A549 treated with RU486 at 1 μM for 4 hours (cell line): Measurements from ENCODE around the gene TUBB4A. TPM values are rescaled to one million over a fixed set of nuclear protein-coding genes. Genes with fewer than 3 reads are reported as not detected.

Source experiments
- total RNA-seq: library from RNA; stranded (reverse); fragments of 200-300 nt; extraction: Qiagen RNA extraction; gene quantifications from 5 replicates; pipeline ENCODE4 v1.2.3, GENCODE V29; 2022; ENCODE audit warnings: low read depth

The TUBB4A gene
- total RNA-seq: 4.9 to 6.8 TPM (median 6.2 TPM) in 5 replicates

GRCh38 chr19:6501740-6502648 lies at the start of gene TUBB4A:
Gene TUBB4A, minus strand, starts transcription at chr19:6502309. Its CDS starts 97 bp downstream, at chr19:6502212.

GRCh38 chr19:6530386-6531162 lies 28.5 kb upstream of the TUBB4A start, which contains the start of gene TNFSF9:
Gene TNFSF9, plus strand, starts transcription at chr19:6531026. Its CDS starts 11 bp downstream, at chr19:6531037.

GRCh38 chr19:6481541-6482342 lies 20.4 kb downstream of the TUBB4A start, which contains the start of gene DENND1C:
Gene DENND1C, minus strand, starts transcription at chr19:6481787. Its CDS starts 92 bp downstream, at chr19:6481695.

GRCh38 chr19:6464070-6464873 lies 37.8 kb downstream of the TUBB4A start, which contains the start of gene CRB3:
Gene CRB3, plus strand, starts transcription at chr19:6464271. Its CDS starts 431 bp downstream, at chr19:6464702.

GRCh38 chr19:6459262-6460098 lies 42.6 kb downstream of the TUBB4A start, which contains the start of gene SLC25A23:
Gene SLC25A23, minus strand, starts transcription at chr19:6459792. Its CDS starts 164 bp downstream, at chr19:6459628.

Other genes with a start within 250 kb of the TUBB4A start
- 16.2 to 20.2 TPM (median 20.0 TPM) in 5 replicates for gene MLLT1, start 222.3 kb downstream of the TUBB4A start, total RNA-seq
- gene ACER1, start 168.7 kb downstream of the TUBB4A start, total RNA-seq: not detected in 5 replicates
- gene CLPP, start 140.8 kb downstream of the TUBB4A start, total RNA-seq: 45.1 to 87.6 TPM (median 69.7 TPM) in 5 replicates
- gene ALKBH7, start 129.5 kb downstream of the TUBB4A start, total RNA-seq: 16.0 to 39.2 TPM (median 33.4 TPM) in 5 replicates
- gene PSPN, start 126.4 kb downstream of the TUBB4A start, total RNA-seq: 0.48 to 1.7 TPM (median 0.85 TPM) in 5 replicates
- 57.5 to 64.9 TPM (median 60.3 TPM) in 5 replicates for gene GTF2F1, start 109.1 kb downstream of the TUBB4A start, total RNA-seq
- 194 to 229 TPM (median 198 TPM) in 5 replicates for gene KHSRP, start 77.5 kb downstream of the TUBB4A start, total RNA-seq
- 0.06 to 0.24 TPM (median 0.16 TPM) in 3 of 5 replicates, not detected in the others for gene SLC25A41, start 68.5 kb downstream of the TUBB4A start, total RNA-seq
- gene SLC25A23, start 42.5 kb downstream of the TUBB4A start, total RNA-seq: 16.1 to 21.5 TPM (median 19.3 TPM) in 5 replicates
- gene CRB3, start 38.0 kb downstream of the TUBB4A start, total RNA-seq: 3.5 to 5.9 TPM (median 5.0 TPM) in 5 replicates
- 0.12 to 0.39 TPM (median 0.30 TPM) in 5 replicates for gene DENND1C, start 20.5 kb downstream of the TUBB4A start, total RNA-seq
- gene TNFSF9, start 28.7 kb upstream of the TUBB4A start, total RNA-seq: 4.7 to 8.9 TPM (median 7.0 TPM) in 5 replicates
- 13.5 to 28.3 TPM (median 24.8 TPM) in 5 replicates for gene CD70, start 88.8 kb upstream of the TUBB4A start, total RNA-seq
- gene TNFSF14, start 167.9 kb upstream of the TUBB4A start, total RNA-seq: 0.05 to 0.13 TPM (median 0.07 TPM) in 4 of 5 replicates, not detected in the other
- gene C3, start 218.3 kb upstream of the TUBB4A start, total RNA-seq: 34.0 to 64.4 TPM (median 45.2 TPM) in 5 replicates
- 25.8 to 40.2 TPM (median 37.7 TPM) in 5 replicates for gene GPR108, start 235.3 kb upstream of the TUBB4A start, total RNA-seq
- 55.9 to 66.1 TPM (median 62.1 TPM) in 5 replicates for gene TRIP10, start 237.4 kb upstream of the TUBB4A start, total RNA-seq